SK-N-SH (cell line): ENCODE measurements around the gene LEMD1.

Source experiments
- FOXM1 ChIP-seq: IDR thresholded peaks from 2 replicates; pipeline ENCODE4 v1.4.0; 2012; ENCODE audit warnings: low read depth, mild to moderate bottlenecking
- GABPA ChIP-seq: IDR thresholded peaks from 2 replicates; pipeline ENCODE4 v1.4.0; 2012; ENCODE audit warnings: low read depth, mild to moderate bottlenecking
- JUND ChIP-seq: IDR thresholded peaks from 2 replicates; pipeline ENCODE4 v1.4.0; 2012
- POLR2AphosphoS5 ChIP-seq: IDR thresholded peaks from 2 replicates; pipeline ENCODE4 v1.6.1; 2012; ENCODE audit warnings: low read depth, low read length
- RAD21 ChIP-seq: IDR thresholded peaks from 2 replicates; pipeline ENCODE4 v1.6.1; 2012; ENCODE audit warnings: mild to moderate bottlenecking, low read length
- RFX5 ChIP-seq: IDR thresholded peaks from 2 replicates; pipeline ENCODE4 v1.6.1; 2012; ENCODE audit warnings: mild to moderate bottlenecking, improper control_type of control experiment, low read length
- SIN3A ChIP-seq: IDR thresholded peaks from 2 replicates; pipeline ENCODE4 v1.6.1; 2012; ENCODE audit warnings: low read depth, mild to moderate bottlenecking, low read length, moderate library complexity, borderline replicate concordance
- TAF1 ChIP-seq: IDR thresholded peaks from 2 replicates; pipeline ENCODE4 v1.6.1; 2012; ENCODE audit warnings: low read depth, mild to moderate bottlenecking, low read length, moderate library complexity, borderline replicate concordance
- YY1 ChIP-seq: IDR thresholded peaks from 2 replicates; pipeline ENCODE4 v1.4.0; 2012; ENCODE audit warnings: low read depth, mild to moderate bottlenecking
- TF ChIP-seq, protein P1 (sequence below): fragments of 200-600 bp; sonication (generic); IDR thresholded peaks from 2 replicates; pipeline ENCODE4 v1.6.1; 2017; ENCODE audit warnings: antibody characterized with exemption, mild to moderate bottlenecking, moderate library complexity
- TF ChIP-seq, protein P2 (sequence below): fragments of 150-350 bp; IDR thresholded peaks from 2 replicates; pipeline ENCODE4 v1.6.1; 2016; ENCODE audit warnings: mild to moderate bottlenecking, low read depth, low read length
- TF ChIP-seq, protein P3 (sequence below): IDR thresholded peaks from 2 replicates; pipeline ENCODE4 v1.4.0; 2012; ENCODE audit warnings: low read depth
- TF ChIP-seq, protein P4 (sequence below): IDR thresholded peaks from 2 replicates; pipeline ENCODE4 v1.4.0; 2012; ENCODE audit warnings: low read depth, borderline replicate concordance
- TF ChIP-seq, protein P5 (sequence below): IDR thresholded peaks from 2 replicates; pipeline ENCODE4 v1.6.1; 2012; ENCODE audit warnings: mild to moderate bottlenecking, low read depth, low read length, moderate library complexity

DNA sequence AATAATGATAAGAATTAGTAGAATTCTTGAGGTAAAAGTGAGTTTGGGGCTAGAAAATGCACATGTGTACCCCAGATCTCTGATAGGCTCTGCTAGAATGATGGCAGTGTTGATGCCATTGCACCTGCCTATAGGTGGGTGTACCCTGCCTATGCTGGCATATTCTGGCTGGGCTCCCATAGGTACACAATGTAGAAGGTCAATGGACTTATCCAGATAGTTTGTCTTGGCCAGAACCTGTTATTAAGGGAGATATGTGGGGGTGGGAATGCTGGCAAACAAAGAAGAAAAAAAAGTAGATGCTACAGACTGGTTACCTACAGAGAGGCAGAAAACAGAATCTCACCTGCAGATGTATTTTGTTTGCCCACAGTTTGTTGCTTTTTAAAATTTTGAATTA is 51.1 kb downstream of the LEMD1 start:
- TF ChIP-seq, protein P1, sequence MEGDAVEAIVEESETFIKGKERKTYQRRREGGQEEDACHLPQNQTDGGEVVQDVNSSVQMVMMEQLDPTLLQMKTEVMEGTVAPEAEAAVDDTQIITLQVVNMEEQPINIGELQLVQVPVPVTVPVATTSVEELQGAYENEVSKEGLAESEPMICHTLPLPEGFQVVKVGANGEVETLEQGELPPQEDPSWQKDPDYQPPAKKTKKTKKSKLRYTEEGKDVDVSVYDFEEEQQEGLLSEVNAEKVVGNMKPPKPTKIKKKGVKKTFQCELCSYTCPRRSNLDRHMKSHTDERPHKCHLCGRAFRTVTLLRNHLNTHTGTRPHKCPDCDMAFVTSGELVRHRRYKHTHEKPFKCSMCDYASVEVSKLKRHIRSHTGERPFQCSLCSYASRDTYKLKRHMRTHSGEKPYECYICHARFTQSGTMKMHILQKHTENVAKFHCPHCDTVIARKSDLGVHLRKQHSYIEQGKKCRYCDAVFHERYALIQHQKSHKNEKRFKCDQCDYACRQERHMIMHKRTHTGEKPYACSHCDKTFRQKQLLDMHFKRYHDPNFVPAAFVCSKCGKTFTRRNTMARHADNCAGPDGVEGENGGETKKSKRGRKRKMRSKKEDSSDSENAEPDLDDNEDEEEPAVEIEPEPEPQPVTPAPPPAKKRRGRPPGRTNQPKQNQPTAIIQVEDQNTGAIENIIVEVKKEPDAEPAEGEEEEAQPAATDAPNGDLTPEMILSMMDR, result no peak
- TF ChIP-seq, protein P2, sequence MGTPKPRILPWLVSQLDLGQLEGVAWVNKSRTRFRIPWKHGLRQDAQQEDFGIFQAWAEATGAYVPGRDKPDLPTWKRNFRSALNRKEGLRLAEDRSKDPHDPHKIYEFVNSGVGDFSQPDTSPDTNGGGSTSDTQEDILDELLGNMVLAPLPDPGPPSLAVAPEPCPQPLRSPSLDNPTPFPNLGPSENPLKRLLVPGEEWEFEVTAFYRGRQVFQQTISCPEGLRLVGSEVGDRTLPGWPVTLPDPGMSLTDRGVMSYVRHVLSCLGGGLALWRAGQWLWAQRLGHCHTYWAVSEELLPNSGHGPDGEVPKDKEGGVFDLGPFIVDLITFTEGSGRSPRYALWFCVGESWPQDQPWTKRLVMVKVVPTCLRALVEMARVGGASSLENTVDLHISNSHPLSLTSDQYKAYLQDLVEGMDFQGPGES, result no peak
- TF ChIP-seq POLR2AphosphoS5 (no peak), FOXM1 (no peak), RAD21 (no peak), GABPA (no peak), TAF1 (no peak), YY1 (no peak), SIN3A (no peak), RFX5 (no peak), JUND (no peak)
- TF ChIP-seq, protein P3, sequence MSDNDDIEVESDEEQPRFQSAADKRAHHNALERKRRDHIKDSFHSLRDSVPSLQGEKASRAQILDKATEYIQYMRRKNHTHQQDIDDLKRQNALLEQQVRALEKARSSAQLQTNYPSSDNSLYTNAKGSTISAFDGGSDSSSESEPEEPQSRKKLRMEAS, result no peak
- TF ChIP-seq, protein P4, sequence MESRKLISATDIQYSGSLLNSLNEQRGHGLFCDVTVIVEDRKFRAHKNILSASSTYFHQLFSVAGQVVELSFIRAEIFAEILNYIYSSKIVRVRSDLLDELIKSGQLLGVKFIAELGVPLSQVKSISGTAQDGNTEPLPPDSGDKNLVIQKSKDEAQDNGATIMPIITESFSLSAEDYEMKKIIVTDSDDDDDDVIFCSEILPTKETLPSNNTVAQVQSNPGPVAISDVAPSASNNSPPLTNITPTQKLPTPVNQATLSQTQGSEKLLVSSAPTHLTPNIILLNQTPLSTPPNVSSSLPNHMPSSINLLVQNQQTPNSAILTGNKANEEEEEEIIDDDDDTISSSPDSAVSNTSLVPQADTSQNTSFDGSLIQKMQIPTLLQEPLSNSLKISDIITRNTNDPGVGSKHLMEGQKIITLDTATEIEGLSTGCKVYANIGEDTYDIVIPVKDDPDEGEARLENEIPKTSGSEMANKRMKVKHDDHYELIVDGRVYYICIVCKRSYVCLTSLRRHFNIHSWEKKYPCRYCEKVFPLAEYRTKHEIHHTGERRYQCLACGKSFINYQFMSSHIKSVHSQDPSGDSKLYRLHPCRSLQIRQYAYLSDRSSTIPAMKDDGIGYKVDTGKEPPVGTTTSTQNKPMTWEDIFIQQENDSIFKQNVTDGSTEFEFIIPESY, result no peak
- TF ChIP-seq, protein P5, sequence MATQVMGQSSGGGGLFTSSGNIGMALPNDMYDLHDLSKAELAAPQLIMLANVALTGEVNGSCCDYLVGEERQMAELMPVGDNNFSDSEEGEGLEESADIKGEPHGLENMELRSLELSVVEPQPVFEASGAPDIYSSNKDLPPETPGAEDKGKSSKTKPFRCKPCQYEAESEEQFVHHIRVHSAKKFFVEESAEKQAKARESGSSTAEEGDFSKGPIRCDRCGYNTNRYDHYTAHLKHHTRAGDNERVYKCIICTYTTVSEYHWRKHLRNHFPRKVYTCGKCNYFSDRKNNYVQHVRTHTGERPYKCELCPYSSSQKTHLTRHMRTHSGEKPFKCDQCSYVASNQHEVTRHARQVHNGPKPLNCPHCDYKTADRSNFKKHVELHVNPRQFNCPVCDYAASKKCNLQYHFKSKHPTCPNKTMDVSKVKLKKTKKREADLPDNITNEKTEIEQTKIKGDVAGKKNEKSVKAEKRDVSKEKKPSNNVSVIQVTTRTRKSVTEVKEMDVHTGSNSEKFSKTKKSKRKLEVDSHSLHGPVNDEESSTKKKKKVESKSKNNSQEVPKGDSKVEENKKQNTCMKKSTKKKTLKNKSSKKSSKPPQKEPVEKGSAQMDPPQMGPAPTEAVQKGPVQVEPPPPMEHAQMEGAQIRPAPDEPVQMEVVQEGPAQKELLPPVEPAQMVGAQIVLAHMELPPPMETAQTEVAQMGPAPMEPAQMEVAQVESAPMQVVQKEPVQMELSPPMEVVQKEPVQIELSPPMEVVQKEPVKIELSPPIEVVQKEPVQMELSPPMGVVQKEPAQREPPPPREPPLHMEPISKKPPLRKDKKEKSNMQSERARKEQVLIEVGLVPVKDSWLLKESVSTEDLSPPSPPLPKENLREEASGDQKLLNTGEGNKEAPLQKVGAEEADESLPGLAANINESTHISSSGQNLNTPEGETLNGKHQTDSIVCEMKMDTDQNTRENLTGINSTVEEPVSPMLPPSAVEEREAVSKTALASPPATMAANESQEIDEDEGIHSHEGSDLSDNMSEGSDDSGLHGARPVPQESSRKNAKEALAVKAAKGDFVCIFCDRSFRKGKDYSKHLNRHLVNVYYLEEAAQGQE, result no peak
